AG09319 (cell line): ENCODE results near the gene TTLL8.

Experiments used
- DNase-seq: peaks from one replicate; pipeline ENCODE4 v3.0.0-alpha.2; 2010; ENCODE audit warnings: low read depth; ENCODE audit errors: extremely low read depth
- TF ChIP-seq, protein P1 (sequence below): IDR thresholded peaks from 2 replicates; pipeline ENCODE4 v1.5.1; 2011; ENCODE audit warnings: low read depth, mild to moderate bottlenecking, inconsistent platforms, low read length, moderate library complexity

TTLL8 gene

GRCh38 chr22:50074551-50075530, 16.7 kb upstream of the TTLL8 start:
- DNase-seq = no peak
- TF ChIP-seq, protein P1, sequence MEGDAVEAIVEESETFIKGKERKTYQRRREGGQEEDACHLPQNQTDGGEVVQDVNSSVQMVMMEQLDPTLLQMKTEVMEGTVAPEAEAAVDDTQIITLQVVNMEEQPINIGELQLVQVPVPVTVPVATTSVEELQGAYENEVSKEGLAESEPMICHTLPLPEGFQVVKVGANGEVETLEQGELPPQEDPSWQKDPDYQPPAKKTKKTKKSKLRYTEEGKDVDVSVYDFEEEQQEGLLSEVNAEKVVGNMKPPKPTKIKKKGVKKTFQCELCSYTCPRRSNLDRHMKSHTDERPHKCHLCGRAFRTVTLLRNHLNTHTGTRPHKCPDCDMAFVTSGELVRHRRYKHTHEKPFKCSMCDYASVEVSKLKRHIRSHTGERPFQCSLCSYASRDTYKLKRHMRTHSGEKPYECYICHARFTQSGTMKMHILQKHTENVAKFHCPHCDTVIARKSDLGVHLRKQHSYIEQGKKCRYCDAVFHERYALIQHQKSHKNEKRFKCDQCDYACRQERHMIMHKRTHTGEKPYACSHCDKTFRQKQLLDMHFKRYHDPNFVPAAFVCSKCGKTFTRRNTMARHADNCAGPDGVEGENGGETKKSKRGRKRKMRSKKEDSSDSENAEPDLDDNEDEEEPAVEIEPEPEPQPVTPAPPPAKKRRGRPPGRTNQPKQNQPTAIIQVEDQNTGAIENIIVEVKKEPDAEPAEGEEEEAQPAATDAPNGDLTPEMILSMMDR = no peak

DNA sequence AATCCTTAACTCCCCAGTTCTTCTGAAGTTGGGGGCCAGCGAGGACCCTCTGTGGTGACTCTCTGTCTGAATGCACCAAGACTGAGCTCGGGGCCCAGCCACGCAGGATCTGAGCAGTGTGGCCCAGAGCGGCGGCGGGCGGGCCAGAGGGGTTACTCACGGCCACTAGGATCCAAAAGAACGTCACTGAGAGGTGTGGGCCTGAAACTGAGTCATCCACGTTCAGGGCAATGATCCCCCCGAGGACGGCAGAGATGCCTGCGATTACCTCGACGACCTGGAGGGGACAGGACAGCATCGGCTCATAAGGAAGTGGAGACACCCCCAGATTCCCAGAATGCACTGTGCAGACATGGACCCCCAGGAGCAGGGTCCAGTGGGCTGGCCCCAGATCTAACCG, 16.0 kb upstream of the TTLL8 start:
- DNase-seq = no peak
- TF ChIP-seq, protein P1 = no peak

DNA sequence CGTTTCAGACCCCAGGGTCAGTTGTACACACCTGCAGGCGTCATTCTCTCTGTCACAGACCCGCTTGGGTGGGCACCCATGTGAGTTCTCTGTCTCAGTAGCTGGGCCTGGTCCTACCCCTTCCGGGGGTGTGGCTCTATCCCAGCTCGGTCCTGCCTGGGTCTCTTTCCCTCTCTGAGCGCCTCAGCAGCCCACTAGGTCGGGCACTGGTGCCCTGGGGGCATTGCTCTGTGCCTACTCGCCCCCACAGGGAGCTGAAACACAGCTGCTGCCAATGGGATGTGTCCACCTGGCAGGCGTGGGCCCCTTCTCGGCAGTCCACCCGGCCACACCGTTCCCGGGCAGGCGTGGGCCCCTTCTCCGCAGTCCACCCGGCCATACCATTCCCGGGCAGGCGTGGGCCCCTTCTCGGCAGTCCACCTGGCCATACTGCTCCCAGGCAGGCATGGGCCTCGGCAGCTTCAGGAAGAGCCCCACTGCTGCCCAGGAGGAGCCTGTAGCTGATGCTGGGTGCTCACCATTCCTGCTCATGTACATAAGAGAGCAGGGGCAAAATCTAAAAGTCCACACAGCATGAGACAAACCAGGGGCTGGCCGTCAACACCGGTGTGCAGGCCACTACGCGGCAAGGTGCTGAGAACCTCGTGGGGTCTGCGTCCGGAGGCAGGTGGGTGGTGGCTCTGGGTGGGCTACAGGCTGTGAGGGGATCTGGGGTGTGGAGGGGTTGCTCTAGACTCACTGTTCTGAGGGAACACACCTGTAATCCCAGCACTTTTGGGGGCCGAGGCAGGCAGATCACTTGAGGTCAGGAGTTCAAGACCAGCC, 14.8 kb upstream of the TTLL8 start:
- no peak for DNase-seq
- TF ChIP-seq, protein P1 = no peak

GRCh38 chr22:50072167-50072555, 14.1 kb upstream of the TTLL8 start:
- TF ChIP-seq, protein P1 = no peak
- no peak for DNase-seq

DNA sequence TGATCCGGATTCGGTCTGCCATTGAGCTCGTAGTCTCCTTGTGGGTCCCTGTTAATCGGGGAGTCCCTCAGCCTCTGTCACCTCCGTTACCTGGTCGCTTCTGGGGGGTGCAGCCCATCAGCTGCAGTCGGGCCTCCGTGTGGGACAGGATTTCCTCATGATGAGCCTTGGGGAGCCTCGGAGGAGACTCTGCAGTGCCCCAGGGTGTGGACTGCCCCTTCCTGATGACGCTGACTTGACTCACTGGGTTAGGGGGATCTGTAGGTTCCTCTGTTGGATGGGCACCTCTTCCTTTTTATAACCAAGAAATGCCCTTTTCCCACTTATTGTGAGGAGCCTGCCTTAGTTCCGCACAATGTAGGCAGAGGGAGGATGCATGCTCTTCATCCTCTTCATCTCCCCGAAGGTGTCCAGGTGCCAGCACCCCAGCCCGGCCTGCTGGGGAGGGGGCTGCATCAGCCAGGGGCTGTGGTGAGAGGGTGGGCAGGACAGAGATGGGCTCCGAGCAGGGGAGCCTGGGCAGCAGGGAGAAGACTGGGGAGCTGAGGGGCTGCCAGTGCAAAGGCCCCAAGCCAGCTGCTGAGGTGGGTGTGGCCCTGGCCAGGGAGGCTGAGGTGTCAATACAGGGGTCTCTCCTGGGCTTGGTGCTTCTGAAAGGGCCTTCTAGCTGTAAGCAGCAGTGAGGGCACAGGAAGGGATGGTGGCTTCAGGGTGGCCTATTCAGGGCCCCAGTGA, 13.5 kb upstream of the TTLL8 start:
- DNase-seq = no peak
- TF ChIP-seq, protein P1 = no peak

GRCh38 chr22:50070366-50070765, 12.3 kb upstream of the TTLL8 start:
- TF ChIP-seq, protein P1 = no peak

More at GRCh38 chr22:50070366-50070765, 12.3 kb upstream of the TTLL8 start:
- no peak for DNase-seq
